Measurements from ENCODE around the gene CASP7.

Gene CASP7

GRCh38 chr10:113712024-113712423, 32.3 kb downstream of the CASP7 start:
- no peak for TF ChIP-seq CTCF (IDR thresholded peaks at IDR 0.05; ENCODE audit: low read depth, low read length)
- no peak for DNase-seq (ENCODE audit: extremely low read depth, low read depth)

- no peak for DNase-seq (ENCODE audit: extremely low read depth, low read depth)
- TF ChIP-seq CTCF (IDR thresholded peaks at IDR 0.05; ENCODE audit: low read depth, low read length) = no peak
Measured at GRCh38 chr10:113712755-113713639, 33.3 kb downstream of the CASP7 start.

GRCh38 chr10:113713640-113713982, 33.9 kb downstream of the CASP7 start:
- no peak for DNase-seq (ENCODE audit: extremely low read depth, low read depth)
- no peak for TF ChIP-seq CTCF (IDR thresholded peaks at IDR 0.05; ENCODE audit: low read depth, low read length)

- DNase-seq (ENCODE audit: extremely low read depth, low read depth) = no peak
- no peak for TF ChIP-seq CTCF (IDR thresholded peaks at IDR 0.05; ENCODE audit: low read depth, low read length)
Measured at GRCh38 chr10:113716109-113716910, 36.6 kb downstream of the CASP7 start.

GRCh38 chr10:113718969-113719822, 39.5 kb downstream of the CASP7 start:
- no peak for TF ChIP-seq CTCF (IDR thresholded peaks at IDR 0.05; ENCODE audit: low read depth, low read length)
- DNase-seq (ENCODE audit: extremely low read depth, low read depth) = no peak

- TF ChIP-seq CTCF (IDR thresholded peaks at IDR 0.05; ENCODE audit: low read depth, low read length) = no peak
- no peak for DNase-seq (ENCODE audit: extremely low read depth, low read depth)
Measured at GRCh38 chr10:113720386-113720785, 40.7 kb downstream of the CASP7 start.
